ENCODE results near the gene BICD1.

BICD1 gene

DNA sequence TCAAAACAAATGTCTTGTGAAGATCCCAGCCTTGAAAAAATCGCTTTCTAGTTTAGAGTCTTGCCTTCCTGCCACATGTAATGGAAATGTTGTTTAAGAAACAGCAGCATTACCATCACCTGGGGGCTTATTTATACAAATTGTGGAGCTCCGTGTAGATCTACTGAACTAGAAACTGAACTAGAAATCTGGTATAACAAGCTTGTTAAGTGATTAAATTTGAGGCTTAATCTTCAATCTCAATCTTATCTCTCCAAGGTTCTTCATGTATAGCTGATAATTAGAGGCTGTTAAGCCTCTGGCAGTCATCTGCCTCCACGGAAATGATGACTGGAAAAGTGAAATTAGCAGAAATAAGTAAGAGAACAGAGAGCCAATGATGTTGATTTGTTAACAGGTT is 200.7 kb downstream of the BICD1 start:
- TF ChIP-seq CTCF (IDR thresholded peaks at IDR 0.05; ENCODE audit: control insufficient read depth, extremely low read depth, insufficient read depth): no peak
- no peak for DNase-seq (ENCODE audit: low read depth)
- no peak overlapping the region for H3K4me3 ChIP-seq (ENCODE audit: low read depth, low read length)

DNA sequence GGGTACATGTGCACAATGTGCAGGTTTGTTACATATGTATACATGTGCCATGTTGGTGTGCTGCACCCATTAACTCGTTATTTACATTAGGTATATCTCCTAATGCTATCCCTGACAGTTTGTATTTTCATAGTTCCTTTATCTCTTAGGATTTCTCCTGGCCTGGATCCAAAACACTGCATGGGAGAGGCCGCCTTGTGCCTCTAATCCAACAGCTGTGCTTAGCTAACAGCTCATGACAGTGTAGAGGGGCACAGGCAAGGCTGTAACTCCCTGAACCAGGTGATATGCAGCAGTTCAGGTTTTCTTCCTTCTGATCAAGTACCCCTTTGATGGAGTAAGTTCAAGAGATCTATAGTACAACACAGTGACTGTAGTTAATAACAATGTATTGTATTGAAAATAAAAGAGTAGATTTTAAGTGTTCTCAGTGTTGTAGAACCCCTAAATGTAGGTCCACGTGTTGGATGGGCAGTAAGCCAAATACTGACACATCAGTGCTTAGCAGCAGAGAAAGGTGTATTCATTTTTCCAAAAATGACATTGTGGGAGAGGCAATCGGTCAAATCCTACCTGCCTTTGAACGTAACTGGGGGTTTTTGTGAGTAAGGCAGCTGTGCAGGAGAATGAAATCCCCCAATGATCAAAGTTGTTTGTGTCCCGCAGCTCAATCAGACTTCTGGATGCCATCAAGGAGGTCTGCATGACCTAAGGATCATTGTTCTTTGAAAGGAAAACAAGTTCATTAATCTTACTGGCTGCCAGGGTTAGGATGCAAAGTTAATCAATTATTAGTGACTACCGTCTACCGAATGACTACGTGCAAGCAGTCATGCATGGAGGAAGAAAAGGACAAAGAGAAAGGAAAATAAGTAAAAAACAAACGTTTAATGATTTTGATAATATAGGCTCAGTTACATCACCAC is 203.4 kb downstream of the BICD1 start:
- no peak for TF ChIP-seq CTCF (IDR thresholded peaks at IDR 0.05; ENCODE audit: control insufficient read depth, extremely low read depth, insufficient read depth)
- H3K4me3 ChIP-seq (ENCODE audit: low read depth, low read length): no peak overlapping the region
- DNase-seq (ENCODE audit: low read depth): no peak

- no peak overlapping the region for H3K4me3 ChIP-seq (ENCODE audit: low read depth, low read length)
- peak; percentile 58 for TF ChIP-seq CTCF (IDR thresholded peaks at IDR 0.05; ENCODE audit: control insufficient read depth, extremely low read depth, insufficient read depth)
- peak; percentile 70 for DNase-seq (ENCODE audit: low read depth)
Measured at GRCh38 chr12:32312049-32312670, 205.5 kb downstream of the BICD1 start.

DNA sequence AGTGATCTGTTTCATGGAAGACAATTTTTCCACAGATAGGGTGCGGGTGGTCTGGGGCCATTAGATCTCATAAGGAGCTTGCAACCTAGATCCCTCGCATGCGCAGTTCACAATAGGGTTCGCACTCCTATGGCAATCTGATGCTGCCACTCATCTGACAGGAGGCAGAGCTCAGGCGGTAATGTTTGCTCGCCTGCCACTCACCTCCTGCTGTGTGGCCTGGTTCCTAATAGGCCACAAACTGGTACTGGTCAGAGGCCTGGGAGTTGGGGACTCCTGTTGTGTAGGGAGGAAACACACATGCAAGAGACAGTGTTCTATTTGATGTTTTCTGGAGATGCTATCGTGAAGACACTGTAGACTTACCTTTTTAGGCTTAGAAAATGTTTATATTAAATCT is 215.7 kb downstream of the BICD1 start:
- DNase-seq (ENCODE audit: low read depth): no peak
- no peak overlapping the region for H3K4me3 ChIP-seq (ENCODE audit: low read depth, low read length)
- TF ChIP-seq CTCF (IDR thresholded peaks at IDR 0.05; ENCODE audit: control insufficient read depth, extremely low read depth, insufficient read depth): no peak

DNA sequence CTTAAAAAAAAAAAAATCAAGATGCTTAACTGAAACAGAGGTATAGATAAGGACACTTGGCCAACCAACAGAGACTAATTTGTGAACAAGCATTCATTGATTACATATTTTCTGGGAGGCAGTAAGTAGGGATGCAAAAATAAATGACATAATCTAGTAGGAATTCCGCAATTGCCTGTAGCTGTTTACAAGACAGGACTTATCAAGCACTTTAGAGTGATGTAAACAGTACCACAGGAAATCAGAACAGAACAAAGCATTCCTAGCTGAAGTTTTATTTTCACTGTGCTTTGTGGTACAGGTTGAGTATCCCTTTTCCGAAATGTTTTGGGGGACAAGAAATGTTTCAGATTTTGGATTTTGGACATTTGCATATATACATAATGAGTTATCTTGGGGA is 224.5 kb downstream of the BICD1 start:
- no peak for TF ChIP-seq CTCF (IDR thresholded peaks at IDR 0.05; ENCODE audit: control insufficient read depth, extremely low read depth, insufficient read depth)
- no peak overlapping the region for H3K4me3 ChIP-seq (ENCODE audit: low read depth, low read length)
- no peak for DNase-seq (ENCODE audit: low read depth)

- H3K4me3 ChIP-seq (ENCODE audit: low read depth, low read length): no peak overlapping the region
- no peak for TF ChIP-seq CTCF (IDR thresholded peaks at IDR 0.05; ENCODE audit: control insufficient read depth, extremely low read depth, insufficient read depth)
- DNase-seq (ENCODE audit: low read depth): no peak
Measured at GRCh38 chr12:32332446-32332845, 225.8 kb downstream of the BICD1 start.
